ENCODE results near the gene COG7.
"Not testable (repeated sequence)": the region's sequence is repeated elsewhere in the genome, so short reads cannot be mapped to it uniquely, and the experiment has no call there.

Gene COG7

DNA sequence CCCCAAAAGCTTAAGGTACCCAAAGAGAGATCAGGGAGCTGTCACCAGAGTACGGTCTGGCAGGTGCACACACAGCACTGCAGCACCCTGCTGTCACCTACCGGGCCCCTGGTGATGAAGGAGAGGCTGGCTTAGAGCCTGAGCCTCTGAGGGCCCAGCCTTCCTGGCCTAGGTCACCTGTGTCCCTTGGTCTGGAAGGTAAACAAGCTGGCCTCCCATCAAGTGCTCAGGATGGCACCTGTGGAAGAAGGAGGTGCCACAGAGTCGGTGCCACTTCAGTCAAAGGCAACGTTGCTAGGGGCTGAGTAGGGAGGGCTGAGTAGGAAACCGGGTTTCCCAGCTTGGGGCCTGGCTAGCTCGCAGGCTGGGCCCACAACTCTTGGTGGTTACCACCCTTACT lies 70.7 kb downstream of the COG7 start:
- no peak for DNase-seq

DNA sequence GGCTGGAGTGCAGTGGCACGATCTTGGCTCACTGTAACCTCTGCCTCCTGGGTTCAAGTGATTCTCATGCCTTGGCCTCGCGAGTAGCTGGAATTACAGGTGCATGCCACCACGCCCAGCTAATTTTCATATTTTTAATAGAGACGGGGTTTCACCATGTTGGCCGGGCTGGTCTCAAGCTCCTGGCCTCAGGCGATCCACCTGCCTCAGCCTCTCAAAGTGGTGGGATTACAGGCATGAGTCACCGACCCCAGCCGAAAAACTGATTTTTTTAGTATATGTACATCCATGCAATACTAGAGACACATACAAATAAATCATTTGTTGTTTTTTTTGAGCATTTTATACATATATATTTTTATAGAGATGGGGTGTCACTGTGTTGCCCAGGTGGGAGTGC lies 71.3 kb downstream of the COG7 start:
- DNase-seq, result not testable (repeated sequence)

- DNase-seq, result no peak
These were observed 72.5 kb downstream of the COG7 start for GRCh38 chr16:23380501-23380951.

DNA sequence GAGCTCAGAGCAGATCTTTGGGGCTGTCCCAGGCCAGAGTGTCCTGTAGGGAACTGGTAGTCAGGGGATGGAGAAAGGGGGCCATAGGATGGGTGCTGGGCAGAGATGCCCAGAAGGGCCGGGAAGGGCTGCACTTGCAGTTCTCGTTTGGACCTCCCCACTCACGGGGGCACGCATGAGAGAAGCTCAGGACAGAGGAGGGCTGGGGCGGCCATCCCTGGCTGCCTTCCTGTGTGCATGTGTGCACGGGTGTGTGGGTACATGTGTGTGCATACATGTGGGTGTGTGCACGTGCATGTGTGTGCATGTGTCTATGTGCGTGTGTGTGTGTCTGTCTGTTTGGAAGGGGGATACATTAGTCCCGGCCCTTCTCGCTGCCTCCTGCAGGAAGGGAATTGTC lies 73.3 kb downstream of the COG7 start:
- DNase-seq, result no peak

DNA sequence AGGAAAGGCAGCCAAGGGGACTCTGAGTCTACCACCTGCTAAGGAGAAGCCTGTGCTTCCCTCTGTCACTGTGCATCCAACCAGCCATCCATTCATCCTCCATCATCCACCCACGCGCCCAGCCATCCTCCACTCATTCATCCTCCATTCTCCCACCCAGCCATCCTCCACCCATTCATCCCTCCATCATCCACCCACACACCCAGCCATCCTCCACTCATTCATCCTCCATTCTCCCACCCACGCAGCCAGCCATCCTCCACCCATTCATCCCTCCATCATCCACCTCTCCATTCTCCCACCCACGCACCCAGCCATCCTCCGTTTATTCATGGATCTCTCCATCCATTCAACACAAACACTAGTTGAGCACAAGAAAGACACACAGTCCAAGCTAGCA lies 74.1 kb downstream of the COG7 start:
- no peak for DNase-seq

DNA sequence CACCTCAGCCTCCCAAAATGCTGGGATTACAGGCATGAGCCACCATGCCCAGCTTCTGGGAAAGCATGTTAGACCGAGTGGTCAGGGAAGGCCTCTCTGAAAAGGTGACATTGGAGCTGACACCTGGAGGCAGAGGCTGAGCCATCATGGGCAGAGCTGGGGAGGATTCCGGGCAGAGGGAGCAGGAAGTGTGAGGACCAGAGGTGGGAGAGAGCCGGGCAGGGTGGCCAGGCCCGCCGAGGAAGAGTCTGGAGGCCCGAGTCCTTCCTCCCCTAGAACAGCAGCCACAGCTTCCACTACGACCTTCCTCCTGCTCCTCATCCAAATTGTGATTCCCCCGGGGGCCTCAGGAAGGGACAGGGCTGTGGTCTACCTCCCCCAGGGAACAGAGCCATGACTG lies 74.7 kb downstream of the COG7 start:
- DNase-seq, result no peak

- no peak for DNase-seq
These were observed 75.7 kb downstream of the COG7 start for GRCh38 chr16:23377071-23377931.

- no peak for DNase-seq
These were observed 77.3 kb downstream of the COG7 start for GRCh38 chr16:23375643-23376042.

DNA sequence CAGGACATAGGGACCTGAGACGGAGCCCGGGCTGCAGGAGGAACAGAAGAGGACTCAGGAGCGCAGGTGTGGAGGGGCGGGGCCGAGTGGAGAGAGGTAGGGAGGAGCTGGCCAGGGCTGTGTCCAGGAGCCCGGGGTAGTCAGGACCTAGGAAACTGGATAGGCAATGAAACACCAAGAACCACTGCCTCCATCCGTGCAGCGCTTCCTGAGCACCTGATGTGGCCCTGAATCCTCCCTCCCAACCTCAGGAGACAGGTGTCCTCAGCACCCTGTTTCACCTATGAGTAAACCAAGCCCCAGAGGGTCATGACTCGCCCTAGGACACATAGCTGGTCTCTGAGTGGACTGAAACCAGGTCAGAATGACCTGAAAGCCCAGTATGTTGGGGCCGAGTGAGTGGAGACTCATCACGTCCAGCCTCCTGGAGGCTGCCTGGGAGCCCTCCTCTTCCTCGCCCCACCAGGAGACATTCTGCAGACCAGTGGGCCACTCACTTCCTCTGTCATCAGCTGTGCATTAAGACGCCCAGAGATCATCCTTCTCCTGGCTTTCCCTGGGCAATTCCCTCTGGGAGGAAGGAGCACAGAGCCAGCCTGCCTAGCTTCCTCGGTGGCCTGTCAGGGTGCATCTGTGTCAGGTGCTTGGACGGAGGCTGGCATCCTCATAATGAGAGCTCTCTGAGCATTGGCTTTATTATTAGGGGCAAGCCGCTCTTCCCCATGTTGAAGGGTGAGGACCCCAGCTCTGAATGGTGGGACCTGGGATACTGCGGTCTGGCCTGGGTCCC lies 78.1 kb downstream of the COG7 start:
- DNase-seq, result no peak

DNA sequence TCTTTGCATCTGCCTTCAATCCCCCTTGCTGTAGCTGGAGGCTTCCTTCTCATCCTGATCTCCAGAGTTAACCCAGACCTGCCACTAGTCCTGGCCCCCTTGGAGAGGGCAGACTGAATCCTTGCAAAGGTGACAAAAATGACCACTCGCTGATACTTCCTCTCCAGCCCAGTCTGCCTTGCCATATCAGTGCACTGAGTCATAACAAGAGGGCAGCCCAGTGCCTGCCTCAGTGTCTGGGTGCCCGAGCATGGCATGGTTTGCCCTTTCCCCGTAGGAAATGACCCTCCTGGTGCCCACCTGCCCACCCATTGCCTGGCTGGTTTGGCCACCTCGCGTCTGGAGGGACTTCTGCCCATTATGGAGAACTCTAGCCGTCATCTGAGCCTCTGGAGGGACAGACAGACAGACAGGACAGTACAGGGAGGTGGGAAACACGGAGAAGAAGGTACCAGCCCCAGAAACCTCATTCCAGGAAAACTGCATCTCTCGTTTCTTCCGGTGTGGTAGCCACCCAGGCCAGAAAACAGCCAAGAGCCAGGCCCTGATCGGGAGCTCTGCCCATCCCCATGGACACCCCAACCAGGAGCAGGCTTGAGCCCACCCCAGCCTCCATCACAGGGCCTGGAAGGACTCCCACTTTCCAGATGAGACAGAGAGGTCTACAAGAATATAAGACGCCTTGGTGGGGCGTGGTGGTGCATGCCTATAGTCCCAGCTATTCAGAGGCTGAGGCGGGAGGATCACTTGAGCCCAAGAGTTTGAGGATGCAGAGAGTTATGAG lies 79.4 kb downstream of the COG7 start:
- no peak for DNase-seq

- no peak for DNase-seq
These were observed 81.6 kb downstream of the COG7 start for GRCh38 chr16:23371368-23371767.

DNA sequence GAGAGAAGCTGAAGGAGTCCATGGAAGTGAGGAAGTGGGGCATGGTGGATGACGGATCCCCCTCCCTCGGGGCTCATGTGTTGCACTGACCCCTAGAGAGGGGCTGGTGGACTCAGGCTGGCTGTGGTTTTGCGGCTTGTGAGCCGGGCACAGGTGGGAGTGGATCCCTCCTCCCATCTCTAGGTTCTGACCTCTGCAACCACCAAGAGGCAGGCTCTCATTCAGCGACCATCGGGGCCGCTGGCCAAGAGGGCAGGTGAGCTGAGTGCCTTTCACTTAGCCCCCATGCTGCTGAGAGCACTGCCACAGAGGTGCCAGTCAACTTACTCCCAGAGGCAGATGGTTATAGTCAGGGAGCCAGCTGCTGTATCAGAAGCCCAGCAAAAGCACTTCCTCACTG lies 83.6 kb downstream of the COG7 start:
- DNase-seq, result no peak

DNA sequence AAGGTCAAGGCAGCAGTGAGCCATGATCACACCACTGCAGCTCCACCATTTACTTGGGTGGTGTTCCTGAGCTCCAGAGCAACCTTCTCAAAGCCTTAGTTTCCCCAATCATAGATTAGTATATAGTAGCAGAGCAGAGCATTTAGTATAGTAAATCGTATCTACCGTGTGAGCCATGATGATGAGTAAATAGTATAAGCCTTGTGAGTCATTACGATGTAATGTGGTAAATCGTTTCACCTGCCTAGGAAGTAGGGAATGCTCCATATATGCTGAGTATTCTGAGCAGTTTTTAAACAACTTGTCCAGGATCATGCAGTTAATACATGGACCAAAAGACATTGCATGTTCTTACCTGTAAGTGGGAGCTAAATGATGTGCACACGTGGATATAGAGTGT lies 84.5 kb downstream of the COG7 start:
- DNase-seq, result no peak

DNA sequence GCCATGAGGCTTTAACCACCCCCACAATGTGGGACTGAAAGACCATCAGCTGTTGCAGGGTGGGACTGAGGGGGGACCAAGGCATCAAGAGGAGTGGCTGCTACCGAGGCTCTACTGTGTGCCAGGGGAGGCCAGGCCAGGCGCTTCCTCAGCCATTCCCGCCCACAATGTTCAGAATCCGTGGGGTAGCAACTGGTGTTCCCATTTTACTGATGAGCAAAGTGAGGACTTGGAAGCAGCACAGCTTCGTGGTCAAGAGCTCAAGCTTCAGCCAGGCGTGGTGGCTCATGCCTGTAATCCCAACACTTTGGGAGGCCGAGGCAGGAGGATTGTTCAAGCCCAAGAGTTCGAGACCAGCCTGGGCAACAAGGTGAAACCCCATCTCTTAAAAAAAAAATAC lies 85.0 kb downstream of the COG7 start:
- DNase-seq, result no peak

DNA sequence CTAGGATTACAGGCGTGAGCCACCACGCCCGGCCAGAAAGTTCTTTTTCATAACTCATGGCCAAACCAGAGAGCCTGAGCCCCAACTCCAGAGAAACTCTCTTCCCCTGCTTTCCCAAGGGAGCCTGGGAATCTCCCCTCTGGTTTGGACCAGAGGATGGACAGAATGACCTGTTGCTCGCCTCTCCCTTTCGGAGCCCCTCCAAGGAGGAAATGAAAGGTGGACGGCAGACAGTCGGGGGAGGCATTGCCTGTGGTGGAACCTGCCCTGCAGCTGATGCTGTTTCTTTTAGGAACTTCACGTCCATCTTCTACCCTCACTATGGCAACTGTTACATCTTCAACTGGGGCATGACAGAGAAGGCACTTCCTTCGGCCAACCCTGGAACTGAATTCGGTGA lies 85.4 kb downstream of the COG7 start:
- DNase-seq, result no peak

- DNase-seq, result not testable (repeated sequence)
These were observed 86.6 kb downstream of the COG7 start for GRCh38 chr16:23366341-23366740.

GRCh38 chr16:23365602-23366240 lies 87.3 kb downstream of the COG7 start:
- DNase-seq, result no peak

DNA sequence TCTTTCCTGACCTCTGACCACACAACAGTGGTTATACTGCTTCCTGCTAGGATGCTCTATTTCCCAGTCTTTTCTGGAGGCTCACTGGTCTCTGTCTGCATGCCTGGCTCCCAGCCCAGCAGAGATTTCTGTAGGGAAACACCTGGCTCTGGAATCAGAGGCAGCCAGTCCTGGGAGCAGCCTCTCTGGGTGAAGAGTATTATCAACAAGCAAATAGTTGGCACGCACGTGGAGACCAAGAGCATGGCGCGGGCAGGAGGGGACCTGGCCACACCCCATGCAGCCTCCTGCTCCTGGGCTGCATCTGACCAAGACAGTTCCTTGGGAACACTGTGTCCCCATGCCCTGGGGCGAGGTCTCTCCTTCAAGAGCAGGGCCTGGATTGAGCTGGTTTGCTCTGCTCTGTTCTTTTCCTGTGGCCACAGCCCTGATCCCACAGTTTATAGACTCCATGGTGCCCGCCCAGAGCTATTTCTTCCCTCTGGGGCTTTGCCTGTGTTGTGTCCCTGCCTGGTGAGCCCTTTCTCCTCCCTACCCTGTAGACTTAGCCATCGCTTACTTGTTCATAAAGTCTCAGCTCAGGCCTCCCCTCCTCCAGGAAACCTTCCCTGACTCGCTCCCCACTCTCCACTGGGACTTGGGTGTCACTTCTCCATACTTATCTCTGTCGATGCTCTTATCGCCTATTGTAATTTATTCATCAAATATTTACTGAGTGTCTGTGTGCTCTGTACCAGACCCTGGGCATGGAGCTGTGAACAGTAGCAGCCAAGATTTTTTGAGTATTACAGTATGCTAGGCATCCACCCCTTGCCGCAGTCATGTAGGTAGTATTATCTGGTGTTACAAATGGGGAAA lies 90.3 kb downstream of the COG7 start:
- DNase-seq, result no peak

- no peak for DNase-seq
These were observed 93.8 kb downstream of the COG7 start for GRCh38 chr16:23359092-23359760.

DNA sequence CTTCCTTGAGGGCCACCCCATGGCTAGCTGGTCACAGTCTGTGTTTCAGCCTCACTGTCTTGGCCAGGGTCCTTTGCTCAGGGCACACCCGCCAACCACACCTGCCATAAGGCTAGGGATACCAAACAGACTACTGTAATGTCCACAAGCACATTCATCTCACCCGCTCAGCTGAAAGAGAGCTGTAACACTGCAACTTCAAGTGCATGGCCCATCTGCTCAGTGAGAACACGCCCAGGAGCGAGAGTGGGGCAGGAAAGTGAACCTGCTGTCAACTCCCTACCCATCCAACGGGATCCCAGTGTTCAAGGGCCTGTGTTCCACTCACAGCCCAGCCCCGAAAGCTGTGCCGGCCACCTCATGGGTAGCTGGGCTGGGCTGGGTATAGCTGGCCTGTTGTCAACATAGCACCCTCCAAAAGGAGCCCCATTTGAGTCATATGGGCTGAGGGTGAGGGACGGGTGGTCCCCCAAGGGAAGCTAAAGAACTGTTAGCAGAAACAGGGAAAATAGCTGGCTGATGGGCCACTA lies 95.2 kb downstream of the COG7 start:
- no peak for DNase-seq

GRCh38 chr16:23356941-23357340 lies 96.0 kb downstream of the COG7 start:
- DNase-seq, result no peak
